DND-41 (cell line): ENCODE measurements around the gene EHMT1.

Experiments used
- CTCF ChIP-seq: IDR thresholded peaks from 2 replicates; pipeline ENCODE4 v1.5.1; 2012; ENCODE audit warnings: borderline replicate concordance, low read length, moderate library complexity, mild to moderate bottlenecking; ENCODE audit not compliant: poor library complexity, severe bottlenecking; ENCODE audit errors: extremely low read depth
- EZH2 ChIP-seq: IDR thresholded peaks from 3 replicates; pipeline ENCODE4 v1.6.1; 2012; ENCODE audit warnings: borderline replicate concordance, low read depth, mild to moderate bottlenecking, moderate library complexity, low read length, inconsistent platforms; ENCODE audit not compliant: severe bottlenecking

GRCh38 chr9:137731216-137731946 lies 112.6 kb downstream of the EHMT1 start:
- no peak for TF ChIP-seq CTCF
- TF ChIP-seq EZH2 = no peak
